RWPE1 (cell line): Measurements from ENCODE around the gene DYNLT2B.
A peak's percentile ranks its signal among the peaks of the same experiment; 100 is the strongest.
"Not testable (repeated sequence)": the region's sequence is repeated elsewhere in the genome, so short reads cannot be mapped to it uniquely, and the experiment has no call there.

Source experiments
- CTCF ChIA-PET: fragments of 350-600 bp; sonication (Branson Sonifier 250); formaldehyde crosslinking; extraction: SDS; loops from one replicate; lab custom pipeline; 2021; lab: Yijun Ruan, JAX
- POLR2A ChIA-PET: fragments of 400-600 bp; formaldehyde crosslinking; extraction: SDS; loops from one replicate; lab custom pipeline; 2020; ENCODE audit warnings: antibody characterized with exemption; ENCODE audit not compliant: low non-redundant PET; lab: Yijun Ruan, JAX
- DNase-seq: peaks from one replicate; pipeline ENCODE4 v3.0.0; 2012; ENCODE audit warnings: low spot score
- H3K27ac ChIP-seq: fragments of 450-650 bp; 2 replicates; pipeline ENCODE4 v1.5.1; 2017
- TF ChIP-seq, protein P1 (sequence below): fragments of 450-650 bp; conservative IDR thresholded peaks from 2 replicates; pipeline ENCODE4 v1.5.1; 2017; ENCODE audit warnings: low read depth, mild to moderate bottlenecking

Gene DYNLT2B

DNA sequence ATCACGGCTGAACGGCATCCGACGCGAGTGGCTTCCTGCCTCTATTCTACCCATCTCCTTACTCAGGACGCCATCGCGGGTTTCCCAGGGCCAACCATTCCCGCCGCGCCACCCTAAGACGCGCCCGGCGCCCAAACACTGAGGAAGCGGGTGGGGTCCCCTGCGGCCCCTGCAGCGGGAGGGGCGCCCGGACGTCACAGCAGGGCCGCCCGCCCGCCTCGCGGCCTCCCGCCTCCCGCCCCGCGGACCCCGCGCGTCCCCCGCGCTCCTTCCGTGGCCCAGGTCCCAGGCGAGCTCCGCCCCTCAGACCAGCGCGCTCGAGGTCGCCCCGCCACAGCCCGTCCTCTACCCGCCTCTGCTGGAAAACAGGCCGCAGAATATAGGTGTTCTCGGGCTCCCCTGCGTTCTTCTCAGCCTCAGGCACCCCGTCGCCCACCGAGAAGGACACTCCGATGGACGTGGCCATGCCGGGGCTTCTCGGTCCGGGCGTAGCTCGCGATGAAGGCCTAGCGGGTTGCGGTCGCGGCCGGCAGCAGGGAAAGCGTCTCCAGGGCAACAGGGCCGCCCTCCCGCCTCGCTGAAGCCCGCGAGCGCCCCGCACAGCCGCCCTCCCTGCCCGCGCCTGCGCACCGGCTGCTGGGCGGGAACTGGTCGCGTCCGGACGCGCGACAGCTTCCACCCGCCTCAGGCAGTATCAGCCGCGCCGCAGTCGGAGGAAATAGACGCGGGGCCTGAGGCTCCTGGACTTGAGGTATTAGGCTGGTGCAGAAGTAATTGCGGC is at the start of gene DYNLT2B:
Gene DYNLT2B (minus strand): TSS at position 554 of the 781 bp plus-strand sequence. CDS start 88 bp downstream, at position 466.
- TF ChIP-seq, protein P1, sequence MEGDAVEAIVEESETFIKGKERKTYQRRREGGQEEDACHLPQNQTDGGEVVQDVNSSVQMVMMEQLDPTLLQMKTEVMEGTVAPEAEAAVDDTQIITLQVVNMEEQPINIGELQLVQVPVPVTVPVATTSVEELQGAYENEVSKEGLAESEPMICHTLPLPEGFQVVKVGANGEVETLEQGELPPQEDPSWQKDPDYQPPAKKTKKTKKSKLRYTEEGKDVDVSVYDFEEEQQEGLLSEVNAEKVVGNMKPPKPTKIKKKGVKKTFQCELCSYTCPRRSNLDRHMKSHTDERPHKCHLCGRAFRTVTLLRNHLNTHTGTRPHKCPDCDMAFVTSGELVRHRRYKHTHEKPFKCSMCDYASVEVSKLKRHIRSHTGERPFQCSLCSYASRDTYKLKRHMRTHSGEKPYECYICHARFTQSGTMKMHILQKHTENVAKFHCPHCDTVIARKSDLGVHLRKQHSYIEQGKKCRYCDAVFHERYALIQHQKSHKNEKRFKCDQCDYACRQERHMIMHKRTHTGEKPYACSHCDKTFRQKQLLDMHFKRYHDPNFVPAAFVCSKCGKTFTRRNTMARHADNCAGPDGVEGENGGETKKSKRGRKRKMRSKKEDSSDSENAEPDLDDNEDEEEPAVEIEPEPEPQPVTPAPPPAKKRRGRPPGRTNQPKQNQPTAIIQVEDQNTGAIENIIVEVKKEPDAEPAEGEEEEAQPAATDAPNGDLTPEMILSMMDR, result no peak
- DNase-seq, result peak; percentile 96
- POLR2A ChIA-PET, result interaction anchor here (0.6 to 0.7 kb wide), 2 partner anchors 9 to 20 kb away, joined by 3 read pairs; partner anchors contain the start of gene TM4SF19
- CTCF ChIA-PET, result interaction anchor here (0.6 kb wide), 1 partner anchor 64 kb away, joined by 3 read pairs; no protein-coding TSS in a partner anchor
- H3K27ac ChIP-seq, result peak within 1 kb of the TSS; percentile 94

DNA sequence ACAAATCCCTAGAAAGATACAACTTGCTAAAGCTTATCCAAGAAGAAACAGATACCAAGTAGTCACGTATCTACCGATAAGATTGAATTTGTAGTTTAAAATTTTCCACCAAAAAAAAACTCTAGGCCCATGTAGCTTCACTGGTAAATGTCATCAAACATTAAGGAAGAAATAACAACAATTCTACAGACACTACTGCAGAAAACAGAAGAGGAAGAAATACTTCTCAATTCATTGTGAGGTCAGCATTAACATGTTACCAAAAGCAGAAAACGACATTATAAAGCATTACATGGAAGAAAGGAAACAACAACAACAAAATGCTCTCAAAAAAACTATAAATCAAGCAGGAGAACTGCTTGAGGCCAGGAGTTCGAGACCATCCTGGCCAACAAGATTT is 47.7 kb upstream of the DYNLT2B start:
- ChIA-PET POLR2A (no interaction called here), CTCF (interaction anchor here (0.6 to 0.7 kb wide), 4 partner anchors 14 to 103 kb away, joined by 3 to 7 read pairs (median 4); no protein-coding TSS in a partner anchor)
- TF ChIP-seq, protein P1, result no peak
- no peak overlapping the region for H3K27ac ChIP-seq
- no peak for DNase-seq

DNA sequence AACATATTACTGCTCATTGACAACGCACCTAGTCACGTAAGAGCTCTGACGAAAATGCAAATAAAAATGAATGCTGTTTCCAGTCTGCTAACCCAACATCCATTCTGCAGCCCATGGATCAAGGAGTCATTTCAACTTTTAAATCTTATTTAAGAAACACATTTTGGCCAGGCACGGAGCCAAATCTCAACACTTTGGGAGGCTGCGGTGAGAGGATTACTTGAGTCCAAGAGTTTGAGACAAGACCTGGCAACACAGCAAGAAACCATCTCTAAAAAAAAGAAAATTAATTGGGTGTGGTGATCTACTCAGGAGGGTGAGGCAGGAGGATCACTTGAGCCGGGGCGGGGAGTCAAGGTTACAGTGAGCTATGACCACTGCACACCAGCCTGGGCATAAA is 42.5 kb upstream of the DYNLT2B start:
- ChIA-PET CTCF (no interaction called here), POLR2A (no interaction called here)
- no peak for DNase-seq
- H3K27ac ChIP-seq, result no peak overlapping the region
- TF ChIP-seq, protein P1, result no peak

DNA sequence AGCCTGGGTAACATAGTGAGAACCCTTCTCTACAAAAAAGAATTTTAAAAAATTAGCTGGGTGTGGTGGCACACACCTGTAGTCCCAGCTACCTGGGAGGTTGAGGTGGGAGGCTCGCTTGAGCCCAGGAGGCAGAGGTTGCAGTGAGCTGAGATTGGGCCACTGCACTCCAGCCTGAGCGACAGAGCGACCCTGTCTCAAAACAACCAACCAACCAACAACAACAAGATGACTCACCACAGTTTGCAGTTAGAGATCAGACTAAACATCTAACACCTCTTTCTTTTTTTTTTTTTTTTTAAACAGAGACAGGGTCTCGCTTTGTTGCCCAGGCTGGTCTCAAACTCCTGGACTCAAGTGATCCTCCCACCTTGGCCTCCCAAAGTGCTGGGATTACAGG is 40.5 kb upstream of the DYNLT2B start:
- H3K27ac ChIP-seq, DNase-seq, CTCF ChIA-PET, POLR2A ChIA-PET: not testable (repeated sequence)

DNA sequence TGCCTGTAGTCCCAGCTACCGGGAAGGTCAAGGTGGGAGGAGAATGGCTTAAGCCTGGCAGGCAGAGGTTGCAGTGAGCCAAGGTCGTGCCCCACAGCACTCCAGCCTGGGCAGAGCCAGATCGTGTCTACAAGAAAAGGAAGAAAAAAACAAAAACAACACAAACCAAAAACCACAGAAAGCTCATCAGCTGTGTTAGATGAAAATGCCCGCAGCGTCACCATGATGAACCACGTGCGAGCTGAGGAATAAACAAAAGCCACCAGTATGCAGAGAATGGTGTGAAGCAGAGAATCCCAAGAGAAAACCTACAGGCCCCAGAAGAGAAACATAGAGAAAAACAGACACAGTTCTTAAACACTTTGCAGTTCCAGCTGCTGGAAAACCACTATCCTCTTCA is 39.9 kb upstream of the DYNLT2B start:
- CTCF ChIA-PET, result no interaction called here
- H3K27ac ChIP-seq, result no peak overlapping the region
- DNase-seq, result no peak
- POLR2A ChIA-PET, result no interaction called here
- TF ChIP-seq, protein P1, result no peak

DNA sequence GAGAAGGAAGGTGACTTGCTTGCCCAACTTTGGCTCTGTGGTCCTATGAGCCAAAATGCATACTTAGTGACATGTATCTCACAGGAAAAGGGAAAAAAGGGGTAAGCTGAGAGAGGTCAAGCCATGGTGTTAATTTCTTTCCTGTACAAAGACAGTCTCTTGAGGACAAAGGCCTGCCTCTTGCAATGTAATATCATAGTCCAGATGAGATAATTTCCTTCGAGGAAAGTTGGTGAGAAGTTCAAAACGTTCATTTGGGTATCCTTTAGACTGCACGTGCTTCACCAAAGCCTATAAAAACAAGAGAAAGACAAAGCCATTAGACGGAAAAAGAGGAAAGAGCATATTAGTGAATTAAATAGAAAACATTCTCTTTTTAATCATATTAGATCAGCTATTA is 38.5 kb upstream of the DYNLT2B start:
- DNase-seq, result no peak
- CTCF ChIA-PET, result interaction anchor here (0.6 kb wide), 1 partner anchor 12 kb away, joined by 5 read pairs; no protein-coding TSS in a partner anchor
- TF ChIP-seq, protein P1, result no peak
- POLR2A ChIA-PET, result no interaction called here
- H3K27ac ChIP-seq, result no peak overlapping the region

DNA sequence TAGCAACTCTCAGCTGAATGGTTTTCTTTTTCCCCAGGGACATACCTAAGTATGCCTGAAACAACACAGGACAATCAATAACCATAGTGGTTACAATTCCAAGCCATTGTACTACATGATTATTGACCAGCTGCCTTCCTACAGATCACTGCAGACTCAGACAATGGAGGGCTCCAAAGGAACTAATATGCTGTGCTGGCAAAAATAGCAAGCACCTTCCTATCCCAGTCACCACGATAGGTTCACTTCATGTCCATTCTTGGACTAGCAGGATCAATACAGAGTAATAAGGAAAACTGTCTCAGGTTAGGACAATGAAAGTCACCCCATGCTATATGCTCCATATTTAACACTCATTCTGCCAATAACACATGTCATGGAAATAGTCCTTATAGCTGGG is 37.6 kb upstream of the DYNLT2B start:
- TF ChIP-seq, protein P1, result no peak
- CTCF ChIA-PET, result interaction anchor here (0.7 kb wide), 1 partner anchor 19 kb away, joined by 4 read pairs; no protein-coding TSS in a partner anchor
- POLR2A ChIA-PET, result no interaction called here
- no peak for DNase-seq
- H3K27ac ChIP-seq, result no peak overlapping the region
